ENCODE measurements around the gene BTAF1. TPM values are rescaled to one million over a fixed set of nuclear protein-coding genes. Genes with fewer than 3 reads are reported as not detected.

BTAF1 gene
- total RNA-seq (10 to 100 TPM; 48.5 to 51.0 TPM), polyA plus RNA-seq (8.0 TPM)

- Histone ChIP-seq H3K27ac (ENCODE audit: low read depth, low read length) (peak within 1 kb of the TSS; percentile 91), H3K27me3 (ENCODE audit: insufficient read depth, low read length, poor library complexity, severe bottlenecking) (no peaks in the 10 kb centered on the region), H3K4me1 (ENCODE audit: insufficient read depth, low read length) (peaks cover 31% of the 10 kb centered on the region), H3K4me3 (ENCODE audit: low read length) (peak within 1 kb of the TSS; percentile 96), H3K9me3 (ENCODE audit: low read length) (no peaks in the 10 kb centered on the region), H3K36me3 (ENCODE audit: insufficient read depth, low read length) (no peaks in the 10 kb centered on the region)
- peaks cover 0 to 2% (median 2%) of the 10 kb centered on the region in 5 donors for H3K9me3 Mint-ChIP-seq
- ChIA-PET POLR2A (interaction anchor here (0.5 to 1.7 kb wide), 8 partner anchors 9 to 127 kb away, joined by 3 to 27 read pairs (median 6); partner anchors contain the start of gene TNKS2), CTCF (interaction anchor here (0.7 to 5.1 kb wide), 14 partner anchors 8 to 917 kb away, joined by 3 to 34 read pairs (median 4); partner anchors contain the start of genes FGFBP3 and TNKS2)
- H3K27ac Mint-ChIP-seq = peak within 1 kb of the TSS; percentile 92 to 100 (median 99)
- H3K4me3 Mint-ChIP-seq = peak within 1 kb of the TSS; percentile 88 to 98 (median 93)
- peak; percentile 86 to 96 (median 89) for DNase-seq
- H3K4me1 Mint-ChIP-seq = peaks cover 39 to 49% (median 44%) of the 10 kb centered on the region in 3 donors
- H3K27me3 Mint-ChIP-seq = peaks cover 1 to 4% of the 10 kb centered on the region in 2 donors
- peaks cover 0 to 22% (median 9%) of the 10 kb centered on the region in 3 donors for H3K36me3 Mint-ChIP-seq
These were observed at the start of gene BTAF1 for GRCh38 chr10:91923371-91924211. BTAF1 (plus strand) TSS chr10:91923770; CDS start chr10:91924077, 307 bp downstream.

GRCh38 chr10:91875156-91875555 lies 48.4 kb upstream of the BTAF1 start:
- Histone ChIP-seq H3K27me3 (ENCODE audit: insufficient read depth, low read length, poor library complexity, severe bottlenecking) (no peaks in the 10 kb centered on the region), H3K4me1 (ENCODE audit: insufficient read depth, low read length) (no peaks in the 10 kb centered on the region), H3K27ac (ENCODE audit: low read depth, low read length) (no peak overlapping the region), H3K4me3 (ENCODE audit: low read length) (no peak overlapping the region), H3K36me3 (ENCODE audit: insufficient read depth, low read length) (no peaks in the 10 kb centered on the region), H3K9me3 (ENCODE audit: low read length) (no peaks in the 10 kb centered on the region)
- ChIA-PET CTCF (no interaction called here), POLR2A (no interaction called here)
- H3K36me3 Mint-ChIP-seq = no peaks in the 10 kb centered on the region
- no peak overlapping the region for H3K4me3 Mint-ChIP-seq
- H3K27me3 Mint-ChIP-seq = no peaks in the 10 kb centered on the region
- DNase-seq = no peak
- H3K4me1 Mint-ChIP-seq = no peaks in the 10 kb centered on the region
- H3K27ac Mint-ChIP-seq = peak overlapping the region in 1 of 8 donors; percentile 55
- H3K9me3 Mint-ChIP-seq = no peaks in the 10 kb centered on the region

- no peak overlapping the region for H3K4me3 ChIP-seq (ENCODE audit: low read length)
- DNase-seq = no peak
- no peaks in the 10 kb centered on the region for H3K27me3 ChIP-seq (ENCODE audit: insufficient read depth, low read length, poor library complexity, severe bottlenecking)
- peaks cover 0 to under 1% (median 0%) of the 10 kb centered on the region in 3 donors for H3K36me3 Mint-ChIP-seq
- no peaks in the 10 kb centered on the region for H3K27me3 Mint-ChIP-seq
- no peak overlapping the region for H3K4me3 Mint-ChIP-seq
- CTCF ChIA-PET = no interaction called here
- H3K27ac Mint-ChIP-seq = no peak overlapping the region
- no peaks in the 10 kb centered on the region for H3K4me1 ChIP-seq (ENCODE audit: insufficient read depth, low read length)
- H3K36me3 ChIP-seq (ENCODE audit: insufficient read depth, low read length) = no peaks in the 10 kb centered on the region
- no peak overlapping the region for H3K27ac ChIP-seq (ENCODE audit: low read depth, low read length)
- POLR2A ChIA-PET = no interaction called here
- no peaks in the 10 kb centered on the region for H3K4me1 Mint-ChIP-seq
- no peaks in the 10 kb centered on the region for H3K9me3 ChIP-seq (ENCODE audit: low read length)
- peaks cover 0 to under 1% (median 0%) of the 10 kb centered on the region in 5 donors for H3K9me3 Mint-ChIP-seq
These were observed 47.8 kb upstream of the BTAF1 start for GRCh38 chr10:91875779-91876178.

GRCh38 chr10:91879515-91880170 lies 43.9 kb upstream of the BTAF1 start:
- no peaks in the 10 kb centered on the region for H3K9me3 ChIP-seq (ENCODE audit: low read length)
- Mint-ChIP-seq H3K9me3 (peaks cover 0 to 5% (median 2%) of the 10 kb centered on the region in 5 donors), H3K27me3 (no peaks in the 10 kb centered on the region), H3K4me3 (no peak overlapping the region), H3K4me1 (no peaks in the 10 kb centered on the region), H3K36me3 (peaks cover 0 to 7% (median 0%) of the 10 kb centered on the region in 3 donors), H3K27ac (no peak overlapping the region)
- H3K27me3 ChIP-seq (ENCODE audit: insufficient read depth, low read length, poor library complexity, severe bottlenecking) = no peaks in the 10 kb centered on the region
- ChIA-PET CTCF (no interaction called here), POLR2A (no interaction called here)
- DNase-seq = no peak
- no peak overlapping the region for H3K4me3 ChIP-seq (ENCODE audit: low read length)
- no peak overlapping the region for H3K27ac ChIP-seq (ENCODE audit: low read depth, low read length)
- H3K4me1 ChIP-seq (ENCODE audit: insufficient read depth, low read length) = no peaks in the 10 kb centered on the region
- H3K36me3 ChIP-seq (ENCODE audit: insufficient read depth, low read length) = no peaks in the 10 kb centered on the region

GRCh38 chr10:91880310-91880709 lies 43.3 kb upstream of the BTAF1 start:
- H3K27me3 Mint-ChIP-seq = no peaks in the 10 kb centered on the region
- Histone ChIP-seq H3K4me3 (ENCODE audit: low read length) (no peak overlapping the region), H3K27ac (ENCODE audit: low read depth, low read length) (no peak overlapping the region), H3K4me1 (ENCODE audit: insufficient read depth, low read length) (no peaks in the 10 kb centered on the region), H3K36me3 (ENCODE audit: insufficient read depth, low read length) (no peaks in the 10 kb centered on the region), H3K9me3 (ENCODE audit: low read length) (no peaks in the 10 kb centered on the region), H3K27me3 (ENCODE audit: insufficient read depth, low read length, poor library complexity, severe bottlenecking) (no peaks in the 10 kb centered on the region)
- ChIA-PET POLR2A (no interaction called here), CTCF (no interaction called here)
- H3K9me3 Mint-ChIP-seq = peaks cover 0 to 5% (median 2%) of the 10 kb centered on the region in 5 donors
- H3K4me3 Mint-ChIP-seq = no peak overlapping the region
- DNase-seq = no peak
- no peak overlapping the region for H3K27ac Mint-ChIP-seq
- H3K36me3 Mint-ChIP-seq = peaks cover 0 to 7% (median 0%) of the 10 kb centered on the region in 3 donors
- no peaks in the 10 kb centered on the region for H3K4me1 Mint-ChIP-seq

- H3K4me3 Mint-ChIP-seq = peak overlapping the region in 1 of 7 donors; percentile 18
- no peak overlapping the region for H3K27ac Mint-ChIP-seq
- POLR2A ChIA-PET = interaction anchor here (0.9 kb wide), 1 partner anchor 11 kb away, joined by 4 read pairs; no protein-coding TSS in a partner anchor
- H3K4me1 ChIP-seq (ENCODE audit: insufficient read depth, low read length) = no peaks in the 10 kb centered on the region
- peaks cover 10 to 11% (median 10%) of the 10 kb centered on the region in 3 donors for H3K4me1 Mint-ChIP-seq
- DNase-seq = no peak
- no peaks in the 10 kb centered on the region for H3K36me3 ChIP-seq (ENCODE audit: insufficient read depth, low read length)
- peaks cover 0 to 7% (median 3%) of the 10 kb centered on the region in 3 donors for H3K36me3 Mint-ChIP-seq
- peaks cover 0 to 5% (median 2%) of the 10 kb centered on the region in 5 donors for H3K9me3 Mint-ChIP-seq
- H3K27me3 ChIP-seq (ENCODE audit: insufficient read depth, low read length, poor library complexity, severe bottlenecking) = no peaks in the 10 kb centered on the region
- no peaks in the 10 kb centered on the region for H3K27me3 Mint-ChIP-seq
- H3K4me3 ChIP-seq (ENCODE audit: low read length) = no peak overlapping the region
- no peaks in the 10 kb centered on the region for H3K9me3 ChIP-seq (ENCODE audit: low read length)
- H3K27ac ChIP-seq (ENCODE audit: low read depth, low read length) = no peak overlapping the region
- CTCF ChIA-PET = no interaction called here
These were observed 39.8 kb upstream of the BTAF1 start for GRCh38 chr10:91883549-91884444.

- no peaks in the 10 kb centered on the region for H3K27me3 ChIP-seq (ENCODE audit: insufficient read depth, low read length, poor library complexity, severe bottlenecking)
- Mint-ChIP-seq H3K9me3 (peaks cover 0 to 5% (median 2%) of the 10 kb centered on the region in 5 donors), H3K4me1 (peaks cover 10 to 14% (median 12%) of the 10 kb centered on the region in 3 donors), H3K27ac (no peak overlapping the region), H3K27me3 (peaks cover 2 to 4% of the 10 kb centered on the region in 2 donors), H3K4me3 (peak overlapping the region in 1 of 7 donors; percentile 18), H3K36me3 (peaks cover 0 to 7% (median 3%) of the 10 kb centered on the region in 3 donors)
- no peak overlapping the region for H3K4me3 ChIP-seq (ENCODE audit: low read length)
- DNase-seq = no peak
- H3K27ac ChIP-seq (ENCODE audit: low read depth, low read length) = no peak overlapping the region
- CTCF ChIA-PET = no interaction called here
- POLR2A ChIA-PET = no interaction called here
- no peaks in the 10 kb centered on the region for H3K9me3 ChIP-seq (ENCODE audit: low read length)
- H3K36me3 ChIP-seq (ENCODE audit: insufficient read depth, low read length) = no peaks in the 10 kb centered on the region
- H3K4me1 ChIP-seq (ENCODE audit: insufficient read depth, low read length) = no peaks in the 10 kb centered on the region
These were observed 39.0 kb upstream of the BTAF1 start for GRCh38 chr10:91884536-91884935.

Data from CD8-positive, alpha-beta memory T cell (primary cell).